HG02973 (cell line): ENCODE results near the gene RBM18.

ENCODE experiments used
- ATAC-seq: cut with Tn5 transposase; IDR thresholded peaks from one replicate; pipeline ENCODE4 v1.9.1; 2021; ENCODE audit warnings: moderate library complexity; ENCODE audit not compliant: unreplicated experiment

RBM18 gene, protein sequence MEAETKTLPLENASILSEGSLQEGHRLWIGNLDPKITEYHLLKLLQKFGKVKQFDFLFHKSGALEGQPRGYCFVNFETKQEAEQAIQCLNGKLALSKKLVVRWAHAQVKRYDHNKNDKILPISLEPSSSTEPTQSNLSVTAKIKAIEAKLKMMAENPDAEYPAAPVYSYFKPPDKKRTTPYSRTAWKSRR

DNA sequence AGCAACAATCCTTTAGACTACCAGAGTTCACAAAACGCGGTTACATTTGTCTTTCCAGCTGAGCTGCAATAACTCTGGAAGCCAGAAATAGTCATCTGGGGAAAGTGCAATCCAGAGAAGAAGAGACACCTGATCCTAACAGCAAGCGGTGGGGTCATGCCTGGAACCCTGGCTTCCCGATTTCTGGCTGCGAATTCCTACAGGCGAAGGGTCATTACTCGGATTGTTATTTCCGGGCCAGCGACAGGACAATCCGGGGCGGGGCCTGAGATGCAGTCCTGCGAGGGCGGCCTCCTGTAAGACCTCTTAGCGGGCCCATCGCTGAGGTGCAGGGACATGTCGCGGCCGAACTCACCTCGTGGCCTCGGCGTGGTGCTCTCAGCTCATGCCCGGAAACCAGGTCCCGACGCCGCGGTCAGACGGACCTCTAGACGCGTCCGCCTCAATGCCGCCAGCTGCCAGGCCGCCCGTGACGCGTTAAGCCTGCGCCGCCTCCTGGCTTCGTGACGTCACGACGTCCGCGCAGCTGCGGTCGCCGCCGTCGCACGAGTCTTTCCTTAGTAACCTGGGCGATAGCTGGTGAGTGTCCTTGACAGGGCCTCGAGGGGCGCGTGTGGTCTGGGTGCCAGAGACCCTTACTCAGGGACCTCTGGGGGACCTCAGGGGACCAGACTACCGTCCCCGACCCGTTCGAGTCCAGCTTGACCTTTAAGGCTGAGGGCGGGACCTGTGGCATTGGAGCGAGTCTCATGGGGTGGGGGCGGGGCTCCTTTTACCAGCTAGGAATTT lies at the start of gene RBM18, which contains the start of gene MRRF:
RBM18 (minus strand) TSS at position 481 of the 789 bp plus-strand sequence. CDS start 3,348 bp downstream, outside the sequence.
MRRF (plus strand) TSS at position 523 of the 789 bp plus-strand sequence. CDS start 6,010 bp downstream, outside the sequence.
- ATAC-seq = peak; percentile 83

DNA sequence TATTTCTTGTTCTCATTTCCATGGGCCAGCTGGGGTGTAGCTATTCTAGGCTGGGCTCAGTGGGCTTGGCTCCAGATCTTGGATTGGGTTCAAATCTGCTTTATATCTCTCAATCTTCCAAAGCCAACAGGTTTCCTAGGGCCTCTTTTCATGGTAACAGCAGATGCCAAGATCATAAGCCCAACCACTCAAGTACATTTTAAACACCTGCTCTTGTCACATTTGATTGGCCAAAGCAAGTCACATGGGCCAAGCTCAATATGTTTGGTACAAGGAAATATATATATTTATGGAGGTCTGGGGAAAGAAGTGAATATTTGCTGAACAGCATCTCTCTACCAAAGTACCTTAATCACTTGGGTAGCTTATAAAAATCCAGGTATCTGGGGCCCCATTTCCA lies 49.5 kb upstream of the RBM18 start:
- ATAC-seq = no peak

DNA sequence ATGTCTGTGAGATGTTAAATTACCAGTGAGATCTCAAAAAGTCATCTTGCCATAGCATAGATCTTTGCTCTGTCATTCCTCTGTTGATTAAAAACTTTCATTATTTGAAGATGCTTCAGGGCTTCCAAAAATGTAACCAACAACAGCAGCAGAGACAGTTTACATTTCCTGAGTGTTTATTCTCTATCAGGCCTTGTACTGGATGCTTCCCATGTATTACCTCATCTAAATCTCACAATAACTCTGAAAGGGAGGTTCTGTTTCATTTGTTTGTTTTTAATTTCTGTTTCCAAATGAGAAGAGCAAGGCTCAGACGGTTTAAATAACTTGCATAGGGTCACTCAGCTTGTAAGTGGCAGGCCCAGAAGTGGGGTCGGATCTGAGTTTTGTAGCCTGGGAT lies 45.2 kb upstream of the RBM18 start:
- no peak for ATAC-seq

DNA sequence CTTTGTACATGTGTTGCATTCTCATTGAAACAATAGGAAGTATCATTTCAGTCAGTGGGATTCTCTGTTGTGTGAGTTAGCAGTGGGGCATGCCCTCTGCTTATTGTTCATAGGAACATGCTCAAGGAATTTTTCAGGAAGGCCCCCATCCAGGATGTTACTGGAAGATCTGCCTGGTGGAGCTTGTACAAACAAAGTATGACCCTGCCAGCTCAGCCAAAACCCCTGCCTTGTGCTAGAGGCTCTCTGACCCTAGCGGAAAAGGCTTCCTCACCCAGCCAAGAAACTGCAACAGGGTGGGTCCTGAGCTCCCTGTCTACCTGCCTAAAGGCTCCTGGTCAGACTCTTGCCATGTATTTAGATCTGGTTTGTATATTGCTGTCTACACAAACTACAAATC lies 43.3 kb upstream of the RBM18 start:
- ATAC-seq = no peak

DNA sequence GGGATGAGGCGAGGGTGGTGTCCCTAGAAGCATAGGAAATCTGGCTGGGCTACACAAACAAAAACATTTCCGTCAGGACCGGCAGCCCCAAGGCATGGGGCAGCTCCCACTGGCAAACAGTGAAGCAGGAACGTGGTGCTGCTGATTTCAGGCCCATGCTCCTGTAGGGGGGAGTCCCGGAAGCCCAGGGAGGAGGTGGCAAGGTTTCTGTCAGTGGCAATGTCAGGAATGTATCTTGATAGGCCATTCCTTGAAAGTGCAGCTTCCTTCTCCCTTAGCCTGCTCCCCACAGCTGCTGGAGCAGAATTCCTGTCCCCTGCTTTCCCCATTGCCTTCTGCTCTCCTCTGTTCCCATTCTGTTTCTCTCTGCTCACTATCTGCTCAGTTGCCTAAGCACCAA lies 42.4 kb upstream of the RBM18 start:
- ATAC-seq = no peak

DNA sequence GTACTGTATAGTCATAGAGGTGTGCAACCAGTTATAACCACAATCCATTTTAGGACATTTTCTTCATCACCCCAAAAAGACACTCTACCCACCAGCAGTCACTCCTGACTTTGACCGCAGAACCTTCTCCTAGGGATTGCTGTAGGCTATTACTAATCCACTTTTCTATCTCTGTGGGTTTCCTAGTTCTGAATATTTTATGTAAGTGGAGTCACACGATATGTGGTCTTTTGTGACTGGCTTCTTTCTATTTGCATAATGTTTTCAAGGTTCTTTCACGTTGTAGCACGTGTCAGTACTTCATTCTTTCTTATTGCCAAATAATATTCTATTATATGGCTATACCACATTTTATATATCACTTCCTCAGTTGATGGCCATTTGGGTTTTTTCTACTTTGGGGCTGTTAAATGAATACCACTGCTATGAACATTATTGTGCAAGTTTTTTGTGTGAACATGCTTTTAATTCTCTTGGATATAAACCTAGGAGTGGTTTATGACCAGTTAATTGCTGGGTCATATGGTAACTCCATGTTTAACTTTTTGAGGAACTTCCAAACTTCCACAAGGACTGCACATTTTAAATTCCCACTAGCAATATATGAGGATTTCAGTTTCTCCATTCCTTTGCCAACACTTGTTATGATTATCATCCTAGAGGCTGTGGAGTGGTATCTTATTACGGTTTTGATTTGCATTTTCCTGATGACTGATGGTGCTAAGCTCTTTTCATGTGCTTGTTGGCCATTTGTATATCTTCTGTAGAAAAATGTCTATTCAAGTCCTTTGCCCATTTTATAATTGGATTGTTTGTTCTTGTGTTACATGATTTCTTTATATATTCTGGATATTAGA lies 37.8 kb upstream of the RBM18 start:
- no peak for ATAC-seq

DNA sequence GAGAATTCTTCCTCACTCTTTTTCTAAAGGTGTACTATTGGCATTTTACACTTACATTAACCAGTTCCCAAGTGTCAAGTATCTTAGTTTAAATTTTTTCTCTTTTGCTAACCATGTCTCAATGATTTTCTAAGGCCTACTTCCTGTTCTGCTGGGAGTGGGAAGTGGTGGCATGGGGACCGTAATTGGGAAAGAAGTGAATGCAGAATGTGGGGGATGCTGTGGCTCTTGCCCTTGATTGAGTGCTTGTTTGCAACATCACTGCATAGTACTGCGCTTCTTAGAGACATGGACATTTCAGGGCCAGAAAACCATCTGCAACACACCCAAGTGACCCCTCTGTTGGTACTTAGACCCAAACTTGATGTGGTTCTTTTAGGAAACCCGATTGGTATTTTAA lies 32.9 kb upstream of the RBM18 start:
- ATAC-seq = no peak

DNA sequence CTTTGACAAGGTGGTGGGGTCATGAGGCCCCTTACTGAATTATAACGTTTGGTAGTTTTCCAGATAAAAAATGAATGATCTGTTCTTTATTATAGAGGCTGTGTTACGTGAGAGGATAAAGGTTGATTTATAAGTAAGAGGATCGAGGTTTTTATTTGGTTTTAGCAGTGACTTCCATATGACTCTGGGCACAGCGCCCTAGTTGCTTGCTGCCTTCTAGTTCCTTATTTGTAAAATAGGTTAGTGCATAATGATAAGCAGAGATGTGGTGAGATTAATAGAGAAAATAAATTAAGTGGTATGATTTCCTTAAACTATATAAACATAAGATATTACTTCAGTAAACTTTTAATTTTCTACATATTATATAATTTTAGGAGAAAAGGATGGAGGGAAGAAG lies 29.9 kb upstream of the RBM18 start:
- ATAC-seq = no peak

DNA sequence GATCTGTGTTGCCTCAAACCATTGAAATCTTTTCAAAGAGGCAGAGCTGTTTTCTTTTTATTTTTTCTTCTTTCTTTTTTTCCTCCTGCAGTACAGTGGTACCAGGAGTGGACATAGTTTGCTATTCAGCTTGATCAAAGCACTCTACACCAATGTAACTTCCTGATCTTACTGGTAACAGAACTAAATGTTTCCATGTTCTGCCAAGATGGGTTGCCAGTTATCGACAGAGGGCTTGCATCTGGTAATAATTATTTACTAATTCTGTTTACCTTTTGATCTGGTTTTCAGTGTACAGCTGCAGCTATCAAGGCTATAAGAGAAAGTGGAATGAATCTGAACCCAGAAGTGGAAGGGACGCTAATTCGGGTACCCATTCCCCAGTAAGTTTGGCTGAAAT lies 26.8 kb upstream of the RBM18 start:
- no peak for ATAC-seq

DNA sequence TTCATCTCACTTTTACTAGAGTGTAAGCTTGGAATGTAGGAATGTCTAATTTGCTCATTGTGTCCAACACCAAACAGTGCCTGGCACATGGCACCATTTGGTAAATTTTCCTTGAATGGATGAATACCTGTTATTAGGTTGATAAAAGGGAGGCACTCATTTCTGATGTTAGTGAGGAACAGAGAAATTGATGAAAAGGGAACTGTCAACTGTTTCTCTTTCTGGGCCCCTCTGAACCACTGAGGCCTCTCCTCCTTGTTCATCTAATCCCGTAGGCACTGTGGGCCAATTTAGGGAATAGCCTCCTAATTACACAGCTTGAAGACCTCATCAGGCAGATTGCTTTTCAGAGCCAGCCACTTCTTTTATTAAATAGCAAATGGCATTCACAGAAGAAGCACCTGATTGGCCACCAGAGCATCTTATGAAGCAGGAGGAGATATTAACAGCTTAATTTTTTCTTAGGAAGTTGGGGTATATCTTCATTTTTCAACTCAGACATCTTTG lies 22.6 kb upstream of the RBM18 start:
- ATAC-seq = no peak

DNA sequence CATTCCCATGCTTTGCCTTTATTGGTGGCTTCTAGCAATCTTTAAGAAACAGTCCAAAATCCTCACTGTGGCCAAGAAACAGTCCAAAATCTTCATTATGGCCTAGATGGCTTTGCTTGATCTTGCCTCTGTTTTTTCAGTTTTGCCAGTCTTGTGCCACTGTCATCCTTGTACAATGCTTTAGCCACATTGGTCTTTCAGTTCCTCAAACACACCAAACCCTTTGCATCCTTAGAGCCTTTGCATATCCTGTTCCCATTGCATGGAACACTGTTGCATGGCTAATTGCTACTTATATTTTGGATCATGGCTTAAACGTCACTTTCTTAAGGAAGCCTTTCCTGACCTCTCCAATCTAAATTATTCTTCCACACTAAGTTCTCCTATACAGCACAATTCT lies 22.1 kb upstream of the RBM18 start:
- no peak for ATAC-seq

DNA sequence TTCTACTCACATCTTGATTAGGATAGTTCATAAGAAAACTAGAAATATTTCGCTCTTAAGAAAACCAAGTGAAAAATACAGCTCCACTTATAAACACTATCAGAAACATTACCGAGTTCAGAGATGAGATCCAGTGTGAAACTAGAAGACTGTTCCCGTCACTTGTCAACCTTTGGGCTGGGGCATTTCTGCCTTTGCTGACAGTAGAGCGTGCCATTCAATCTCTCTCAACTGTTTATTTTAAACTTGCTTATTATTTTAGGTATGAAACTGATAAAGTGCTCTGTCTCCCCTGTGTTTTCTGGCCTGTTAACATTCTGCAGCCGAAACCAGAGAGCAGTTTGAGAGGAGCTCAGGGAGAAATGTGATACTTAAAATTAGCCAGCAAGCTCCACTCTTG lies 16.7 kb upstream of the RBM18 start:
- ATAC-seq = no peak

DNA sequence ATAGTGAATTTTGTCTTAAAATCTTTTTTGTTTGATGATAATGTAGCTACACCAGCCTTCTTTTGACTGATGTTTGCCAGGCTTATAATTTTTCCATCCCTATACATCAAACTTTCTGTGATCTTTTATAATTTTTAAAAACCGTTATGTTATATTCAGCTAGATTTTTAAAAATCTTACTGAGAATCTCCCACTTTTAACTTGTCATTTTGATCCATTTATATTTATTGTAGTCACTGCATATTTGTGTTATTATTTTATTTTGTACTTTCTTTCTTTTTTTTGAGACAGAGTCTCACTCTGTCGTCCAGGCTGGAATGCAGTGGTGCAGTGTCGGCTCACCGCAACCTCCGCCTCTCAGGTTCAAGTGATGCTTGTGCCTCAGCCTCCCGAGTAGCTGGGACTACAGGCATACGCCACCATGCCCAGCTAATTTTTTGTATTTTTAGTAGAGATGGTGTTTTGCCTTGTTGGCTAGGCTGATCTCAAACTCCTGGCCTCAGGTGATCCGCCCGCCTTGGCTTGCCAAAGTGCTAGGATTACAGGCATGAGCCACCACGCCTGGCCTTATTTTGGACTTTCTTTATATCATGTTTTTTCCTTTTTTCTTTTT lies 12.8 kb upstream of the RBM18 start:
- no peak for ATAC-seq

DNA sequence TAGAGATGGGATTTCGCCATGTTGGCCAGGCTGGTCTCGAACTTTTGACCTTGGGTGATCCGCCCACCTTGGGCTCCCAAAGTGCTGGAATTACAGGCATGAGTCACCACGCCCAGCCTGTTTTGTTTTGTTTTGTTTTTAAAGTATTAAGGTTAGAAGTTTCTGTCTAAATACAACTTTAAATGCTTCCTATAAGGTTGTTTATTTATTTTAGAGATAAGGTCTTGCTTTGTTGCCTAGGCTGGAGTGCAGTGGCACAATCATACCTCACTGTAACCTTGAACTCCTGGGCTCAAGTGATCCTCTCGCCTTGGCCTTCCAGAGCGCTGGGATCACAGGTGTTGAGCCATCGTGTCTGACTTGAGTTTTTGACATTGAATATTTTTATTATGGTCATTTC lies 11.5 kb upstream of the RBM18 start:
- no peak for ATAC-seq

DNA sequence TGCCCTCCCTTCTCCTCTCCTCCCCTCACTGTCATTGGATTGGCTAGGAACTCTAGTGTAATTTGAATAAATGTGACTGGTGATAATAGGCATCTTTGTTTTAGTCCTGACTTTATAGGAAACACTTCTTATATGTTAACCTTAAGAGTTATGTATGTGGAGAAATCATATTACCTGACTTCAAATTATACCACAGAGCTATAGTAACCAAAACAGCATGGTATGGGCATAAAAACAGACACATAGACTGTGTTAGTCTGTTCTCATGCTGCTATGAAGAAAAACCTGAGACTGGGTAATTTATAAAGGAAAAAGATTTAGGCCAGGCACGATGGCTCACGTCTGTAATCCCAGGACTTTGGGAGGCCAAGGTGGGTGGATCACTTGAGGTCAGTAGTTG lies 9.4 kb upstream of the RBM18 start:
- ATAC-seq = no peak

DNA sequence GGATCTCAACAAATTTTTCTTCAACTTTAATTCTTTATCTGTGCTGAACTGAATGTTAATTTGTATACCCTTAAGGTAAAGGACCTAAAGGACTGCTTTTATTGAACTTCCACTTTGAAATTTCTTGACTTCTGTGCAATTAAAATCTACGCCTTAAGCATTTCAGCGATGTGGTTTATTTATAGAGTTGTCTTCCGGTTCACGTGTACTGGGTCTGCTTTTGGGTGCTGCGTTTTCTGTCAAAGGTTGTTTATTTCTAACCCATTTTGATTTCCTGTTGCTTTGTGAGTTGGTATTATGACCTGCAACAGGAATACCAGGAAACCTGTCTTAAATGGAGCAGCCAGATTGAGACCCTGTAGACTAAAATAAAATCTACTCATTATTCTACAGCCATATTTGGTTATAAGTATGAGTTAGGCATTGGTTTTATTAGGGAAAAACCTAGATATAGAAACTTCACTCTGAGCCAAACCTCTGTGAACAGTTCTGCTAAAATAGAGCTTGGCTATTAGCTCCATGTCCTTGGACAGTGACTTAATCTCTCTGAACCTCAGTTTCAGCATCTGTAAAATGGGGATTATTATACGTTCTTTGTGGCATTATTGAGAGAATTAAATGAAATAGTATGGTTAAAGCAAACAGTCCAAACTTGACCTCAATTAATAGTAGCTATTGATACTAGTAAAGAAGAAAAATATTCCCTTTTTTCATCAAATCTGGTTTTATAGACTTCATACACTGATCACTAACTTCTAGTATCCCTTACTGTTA lies 3.6 kb upstream of the RBM18 start:
- no peak for ATAC-seq

DNA sequence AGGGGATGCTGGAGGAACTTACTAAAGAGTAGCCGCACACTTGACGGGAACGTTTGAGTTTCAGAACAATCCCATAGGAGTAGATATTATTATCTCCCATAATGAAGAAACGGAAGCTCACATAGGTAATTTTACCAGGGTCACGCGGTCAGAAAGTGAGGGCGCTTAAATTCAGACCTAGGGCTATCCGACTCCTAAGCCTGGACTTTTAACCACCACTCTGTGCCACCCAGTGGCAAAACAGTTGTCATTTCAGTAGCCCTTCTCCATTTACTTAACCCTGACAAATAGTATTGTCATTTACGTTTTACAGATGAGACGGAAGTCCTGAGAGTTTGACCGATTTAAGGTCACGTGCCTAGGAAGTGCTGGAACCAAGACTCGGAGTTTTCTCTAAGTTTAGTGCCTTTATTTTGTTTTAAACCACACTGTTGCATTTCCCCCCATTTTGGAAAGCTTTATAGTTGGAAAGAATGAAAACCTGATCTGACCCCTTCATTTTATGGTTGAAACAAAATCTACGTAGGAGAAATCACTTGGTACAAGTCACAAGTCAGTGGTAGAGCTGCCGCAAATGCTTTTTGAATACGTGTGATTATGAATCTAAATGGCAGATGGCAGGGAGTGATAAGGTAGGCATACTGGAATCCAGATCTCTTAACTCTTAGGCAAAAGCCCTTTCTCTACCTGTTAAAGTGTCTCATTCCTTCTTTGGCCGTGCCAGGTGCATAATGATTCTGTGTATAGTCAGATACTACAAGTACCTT lies 692 bp upstream of the RBM18 start:
- peak; percentile 29 for ATAC-seq

DNA sequence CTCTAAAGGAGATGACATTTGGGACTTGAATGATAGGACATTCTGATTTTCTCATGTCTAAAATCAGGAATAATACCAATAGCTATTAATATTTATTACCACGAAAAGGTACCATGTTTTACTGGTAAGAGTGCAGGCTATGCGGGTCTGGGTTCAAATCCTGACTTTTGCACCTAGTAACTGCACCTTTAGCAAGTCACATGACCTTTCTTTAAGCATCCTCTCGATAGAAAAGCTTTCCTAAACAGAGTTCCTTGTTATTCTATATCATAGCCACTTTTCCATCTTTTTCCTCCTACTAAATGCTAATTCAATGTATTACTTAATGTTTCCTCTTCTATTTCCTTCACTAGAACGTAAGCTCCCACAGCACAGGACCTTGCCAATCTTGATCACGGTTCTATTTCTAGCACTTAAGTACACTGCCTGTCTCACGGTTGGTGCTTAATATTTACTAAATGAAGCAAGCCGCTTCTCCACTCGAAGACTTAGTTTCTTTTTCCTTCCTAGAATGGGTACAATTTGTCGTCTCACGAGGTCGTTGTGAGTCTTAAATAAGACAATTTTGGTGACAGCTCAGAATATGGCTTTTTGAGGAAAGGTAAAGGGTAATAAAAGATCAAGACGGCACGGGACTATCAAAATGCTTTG lies 816 bp downstream of the RBM18 start:
- ATAC-seq = no peak

DNA sequence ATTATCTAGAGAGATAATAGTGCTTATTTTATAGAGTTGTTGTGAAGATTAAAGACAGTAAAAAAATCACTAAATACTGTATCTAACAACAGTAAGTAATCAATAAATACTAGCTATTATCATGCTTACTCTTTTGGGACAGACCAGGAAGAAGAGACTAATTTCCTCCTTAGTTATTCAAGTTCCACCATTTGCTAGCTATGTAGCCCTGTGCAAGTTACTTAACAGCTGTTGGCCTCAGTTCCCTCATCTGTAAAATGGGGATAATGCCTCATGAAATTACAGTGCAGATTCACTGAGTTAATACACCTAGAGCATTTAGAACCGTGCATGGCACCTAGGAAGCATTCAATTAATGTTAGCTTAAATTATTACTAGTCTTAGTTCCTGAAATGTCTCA lies 2.6 kb downstream of the RBM18 start:
- ATAC-seq = no peak
